Gastrocnemius medialis (tissue), 4 donors: ENCODE data around the gene DHRS7.
A peak's percentile ranks its signal among the peaks of the same experiment; 100 is the strongest.

Experiments used
- CTCF ChIP-seq, 5 experiments: fragments of 450-650 bp in 3 of 5; fragments of 200-600 bp in 2 of 5; sonication (generic) in 2 of 5; IDR thresholded peaks in 4 of 5; conservative IDR thresholded peaks in 1 of 5; 1 replicate in 4 of 5; 2 replicates in 1 of 5; pipeline ENCODE4 v1.5.1; 2016 to 2019; ENCODE audit warnings: antibody characterized with exemption in 5 of 5, mild to moderate bottlenecking in 3 of 5, moderate library complexity in 3 of 5
- POLR2A ChIP-seq, 2 donors: fragments of 450-650 bp; IDR thresholded peaks; one replicate each; pipeline ENCODE4 v1.6.1; 2017; ENCODE audit warnings: antibody characterized with exemption in 2 of 2, mild to moderate bottlenecking in 2 of 2, moderate library complexity in 2 of 2

DNA sequence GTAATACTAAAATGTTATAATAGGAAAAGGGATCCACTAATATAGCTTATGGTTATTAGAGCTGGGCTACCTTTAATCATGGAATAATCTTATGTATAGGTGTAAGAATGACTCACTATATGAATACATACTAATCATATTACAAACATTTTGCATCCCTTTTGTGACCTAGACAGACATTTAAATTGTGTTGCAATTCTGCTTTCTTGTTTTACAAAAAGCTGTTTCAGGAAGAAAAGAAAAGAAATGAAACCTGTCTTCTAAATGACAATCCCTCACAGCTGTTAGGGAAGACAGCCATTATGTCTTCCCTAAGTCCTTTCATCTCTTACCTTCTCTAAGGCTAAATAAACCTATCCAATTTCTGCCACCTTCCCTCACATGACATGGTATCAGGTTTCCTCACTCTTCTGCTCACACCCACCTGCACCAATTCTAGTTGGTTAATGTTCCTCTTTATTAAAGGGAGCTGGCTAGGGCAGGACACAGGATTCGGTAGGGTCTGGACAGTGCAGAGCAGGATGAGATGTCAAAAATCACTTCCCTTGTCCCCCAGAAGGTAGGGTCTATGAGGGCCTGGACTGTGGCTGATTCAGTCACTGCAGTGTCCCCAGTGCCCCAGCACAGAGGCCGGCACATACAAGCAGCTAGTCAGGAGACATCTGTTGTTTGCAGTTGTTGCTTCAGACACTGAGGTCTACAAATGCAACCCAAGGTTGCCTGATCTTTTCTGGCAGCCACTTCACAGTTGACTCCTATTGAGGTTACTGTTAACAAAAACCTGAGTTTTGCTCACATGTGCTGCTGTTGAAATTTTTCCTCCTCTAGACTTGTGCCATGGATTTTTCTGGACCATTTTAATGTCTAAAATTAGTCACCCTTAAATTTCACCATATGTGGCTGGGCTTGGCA lies 3.7 kb downstream of the DHRS7 start:
- peak in 3 of 5 experiments; percentile 13 to 17 (median 16) for TF ChIP-seq CTCF (IDR thresholded peaks at IDR 0.05 in 4 of 5, conservative IDR thresholded peaks at IDR 0.05 in 1 of 5)
- TF ChIP-seq POLR2A (IDR thresholded peaks at IDR 0.05) = peak; percentile 39 to 65
